Urothelium cell line (cell line): ENCODE results near the gene CD8A.
"Not testable (repeated sequence)": the region's sequence is repeated elsewhere in the genome, so short reads cannot be mapped to it uniquely, and the experiment has no call there.

Experiments used
- DNase-seq: peaks from one replicate; pipeline ENCODE4 v3.0.0; 2011; ENCODE audit warnings: low spot score, mixed read lengths
- FAIRE-seq: peaks from 2 replicates; lab custom pipeline; 2011; peaks lifted over from hg19 to GRCh38; lab: Jason Lieb, UNC

Gene CD8A

GRCh38 chr2:86790676-86791572 lies at the start of gene CD8A:
Gene CD8A (minus strand): TSS chr2:86790913. CDS start chr2:86790825, 88 bp downstream.
- no peak for FAIRE-seq
- DNase-seq = no peak

- peak; percentile 50 for FAIRE-seq
- not testable (repeated sequence) for DNase-seq
Measured at GRCh38 chr2:86839871-86840548, 49.3 kb upstream of the CD8A start.

DNA sequence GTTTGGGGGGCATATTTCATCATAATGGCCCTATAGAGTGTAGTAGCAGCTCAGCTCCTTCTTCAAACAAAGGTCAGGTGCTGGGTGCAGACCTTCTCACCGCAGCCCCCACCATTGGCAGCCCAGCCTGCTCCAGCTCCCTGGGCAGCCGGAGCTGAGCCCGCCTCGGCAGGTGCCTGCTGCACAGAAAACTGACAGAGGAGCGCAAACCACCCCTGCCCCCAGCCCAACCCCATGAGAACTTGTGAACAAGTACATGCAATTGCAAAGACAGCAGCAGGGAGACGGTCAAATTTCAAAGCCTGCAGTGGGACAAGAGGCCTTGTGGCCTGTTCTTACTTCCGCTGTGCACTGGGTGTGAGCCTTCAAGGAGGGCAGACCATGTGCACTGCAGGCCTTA lies 48.7 kb upstream of the CD8A start:
- not testable (repeated sequence) for DNase-seq, FAIRE-seq

DNA sequence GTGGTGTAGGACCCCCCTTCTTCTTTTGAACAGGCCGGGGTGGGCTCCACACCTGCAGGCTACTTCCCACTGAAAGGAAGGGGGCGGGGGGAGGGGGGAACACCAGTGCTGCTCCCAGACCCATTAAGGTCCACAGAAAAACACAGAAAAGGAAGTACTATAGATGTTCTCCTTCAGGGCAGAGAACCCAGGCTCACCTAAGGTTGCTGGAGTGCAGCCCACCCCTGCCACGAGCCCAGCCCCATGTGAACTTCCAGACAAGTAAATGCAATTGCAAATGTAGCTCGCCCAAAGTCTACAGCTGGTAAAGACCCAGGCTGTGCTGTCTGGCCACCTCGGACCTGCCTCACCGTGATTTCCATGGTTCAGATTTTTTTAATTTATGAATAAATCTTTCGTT lies 47.0 kb upstream of the CD8A start:
- FAIRE-seq, DNase-seq: not testable (repeated sequence)

GRCh38 chr2:86836915-86837695 lies 46.4 kb upstream of the CD8A start:
- DNase-seq = not testable (repeated sequence)
- FAIRE-seq = peak; percentile 93

- FAIRE-seq, DNase-seq: not testable (repeated sequence)
Measured at GRCh38 chr2:86835548-86835889, 44.8 kb upstream of the CD8A start.

DNA sequence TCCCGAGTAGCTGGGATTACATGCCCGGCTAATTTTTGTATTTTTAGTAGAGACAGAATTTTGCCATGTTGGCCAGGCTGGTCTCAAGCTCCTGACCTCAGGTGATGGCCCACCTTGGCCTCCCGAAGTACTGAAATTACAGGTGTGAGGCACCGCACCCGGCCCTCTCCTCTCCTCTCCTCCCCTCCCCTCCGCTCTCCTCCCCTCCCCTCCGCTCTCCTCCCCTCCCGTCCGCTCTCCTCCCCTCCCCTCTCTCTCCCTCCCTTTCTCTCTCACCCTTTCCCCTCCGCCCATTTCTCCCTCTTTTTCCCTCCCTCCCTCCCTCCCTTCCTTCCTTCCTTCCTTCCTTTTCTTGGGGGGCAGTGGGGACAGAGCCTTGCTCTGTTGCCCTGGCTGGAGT lies 42.6 kb upstream of the CD8A start:
- DNase-seq (no peak), FAIRE-seq (no peak)

DNA sequence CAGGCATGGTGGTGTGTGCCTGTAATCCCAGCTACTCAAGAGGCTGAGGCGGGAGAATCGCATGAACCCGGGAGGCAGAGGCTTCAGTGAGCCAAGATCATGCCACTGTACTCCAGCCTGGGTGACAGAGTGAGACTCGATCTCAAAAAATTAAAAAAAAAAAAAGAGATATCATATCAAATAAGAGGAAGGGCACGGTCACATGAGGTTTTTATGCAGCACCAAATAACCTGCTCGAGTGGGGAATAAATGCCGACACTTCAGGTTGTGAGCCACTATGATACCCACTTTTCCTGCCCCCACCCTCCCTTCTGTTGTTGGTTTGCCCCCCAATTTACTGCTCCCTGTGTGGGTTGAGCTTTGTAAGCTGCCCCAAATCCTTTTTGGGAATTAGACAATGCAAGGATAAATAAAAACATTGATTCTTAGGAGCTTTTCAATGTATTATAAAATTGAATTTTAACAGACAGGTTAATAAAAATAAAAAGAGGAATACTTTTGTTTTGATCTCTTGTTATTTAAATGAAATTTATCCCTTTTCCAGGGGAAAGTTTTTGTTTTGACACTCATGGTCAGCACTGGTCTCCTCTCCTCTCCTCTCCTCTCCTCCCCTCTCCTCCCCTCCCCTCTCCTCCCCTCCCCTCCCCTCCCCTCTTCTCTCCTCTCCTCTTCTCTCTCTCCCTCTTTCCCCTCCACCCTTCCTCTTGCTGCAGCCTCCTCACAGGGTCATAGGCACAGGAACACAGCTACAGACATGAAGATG lies 41.8 kb upstream of the CD8A start:
- FAIRE-seq = no peak
- no peak for DNase-seq

DNA sequence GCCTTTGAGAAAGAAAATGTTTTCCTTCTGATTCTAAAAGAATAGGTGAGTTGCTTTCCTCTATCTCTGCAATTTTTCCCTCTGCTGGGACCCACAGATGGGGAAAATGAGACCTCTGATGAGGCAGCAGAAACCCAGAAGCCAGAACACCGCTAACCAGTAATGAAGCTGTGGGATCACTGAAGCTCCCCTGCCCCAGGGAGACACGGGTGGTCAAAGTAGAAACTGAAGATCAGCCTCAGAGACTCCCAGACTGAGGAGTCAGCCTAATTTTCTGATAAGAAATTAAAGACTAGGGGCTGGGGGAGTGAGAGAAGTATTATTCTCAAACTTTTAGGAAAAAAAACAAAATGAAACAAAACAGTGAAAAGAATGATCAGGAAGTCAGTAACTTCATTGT lies 40.8 kb upstream of the CD8A start:
- no peak for DNase-seq

DNA sequence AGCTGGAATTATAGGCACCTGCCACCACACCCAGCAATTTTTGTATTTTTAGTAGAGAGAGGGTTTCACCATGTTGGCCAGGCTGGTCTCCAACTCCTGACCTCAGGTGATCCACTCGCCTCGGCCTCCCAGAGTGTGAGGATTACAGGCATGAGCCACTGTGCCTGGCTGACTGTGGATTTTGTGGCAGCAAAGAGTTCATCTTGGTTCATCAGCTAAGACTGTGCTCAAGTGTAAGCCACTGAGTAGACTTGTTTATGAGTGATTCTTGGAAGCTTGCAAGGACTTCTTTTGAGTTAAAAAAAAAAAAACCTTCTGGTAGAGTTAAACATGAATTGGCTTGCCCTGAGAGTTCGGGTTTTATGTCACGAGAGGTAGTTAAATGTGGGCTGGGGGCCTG lies 36.2 kb upstream of the CD8A start:
- FAIRE-seq = no peak

More for the DNA sequence above, 40.8 kb upstream of the CD8A start:
- no peak for FAIRE-seq

GRCh38 chr2:86825693-86826381 lies 35.1 kb upstream of the CD8A start:
- FAIRE-seq = no peak
- DNase-seq = no peak

More for the DNA sequence above, 36.2 kb upstream of the CD8A start:
- DNase-seq = no peak

DNA sequence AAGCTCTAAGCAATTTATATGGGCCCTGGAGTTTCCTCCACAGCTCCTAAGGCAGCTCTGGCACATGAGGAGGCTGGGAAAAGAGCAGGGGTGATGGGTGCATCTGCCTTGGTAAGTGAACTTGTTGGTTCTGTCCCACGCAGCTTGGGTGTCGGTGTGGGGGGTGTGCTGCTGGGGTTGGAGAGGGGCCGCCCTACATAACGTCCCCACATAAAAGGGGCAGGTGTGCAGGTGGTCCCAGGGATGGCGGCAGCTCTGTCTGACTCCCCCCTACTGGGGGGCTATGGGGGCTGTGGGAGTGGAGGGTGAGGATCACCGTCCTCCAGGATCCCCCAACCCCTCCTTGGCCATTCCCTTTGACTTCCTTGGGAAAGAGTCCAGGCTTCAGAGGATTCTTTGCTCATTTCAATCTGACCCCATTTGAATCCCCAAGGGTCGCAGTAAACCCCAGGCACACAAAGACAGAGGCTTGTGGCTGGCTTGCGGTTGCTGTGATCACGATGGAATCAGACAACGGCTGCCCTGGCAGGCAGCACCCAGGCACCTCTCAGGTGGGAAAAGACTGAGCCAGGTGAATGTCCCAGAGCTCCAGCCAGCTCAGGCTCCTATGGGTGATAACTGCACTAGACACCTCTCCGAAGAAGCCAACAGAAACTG lies 34.5 kb upstream of the CD8A start:
- FAIRE-seq (no peak), DNase-seq (no peak)

DNA sequence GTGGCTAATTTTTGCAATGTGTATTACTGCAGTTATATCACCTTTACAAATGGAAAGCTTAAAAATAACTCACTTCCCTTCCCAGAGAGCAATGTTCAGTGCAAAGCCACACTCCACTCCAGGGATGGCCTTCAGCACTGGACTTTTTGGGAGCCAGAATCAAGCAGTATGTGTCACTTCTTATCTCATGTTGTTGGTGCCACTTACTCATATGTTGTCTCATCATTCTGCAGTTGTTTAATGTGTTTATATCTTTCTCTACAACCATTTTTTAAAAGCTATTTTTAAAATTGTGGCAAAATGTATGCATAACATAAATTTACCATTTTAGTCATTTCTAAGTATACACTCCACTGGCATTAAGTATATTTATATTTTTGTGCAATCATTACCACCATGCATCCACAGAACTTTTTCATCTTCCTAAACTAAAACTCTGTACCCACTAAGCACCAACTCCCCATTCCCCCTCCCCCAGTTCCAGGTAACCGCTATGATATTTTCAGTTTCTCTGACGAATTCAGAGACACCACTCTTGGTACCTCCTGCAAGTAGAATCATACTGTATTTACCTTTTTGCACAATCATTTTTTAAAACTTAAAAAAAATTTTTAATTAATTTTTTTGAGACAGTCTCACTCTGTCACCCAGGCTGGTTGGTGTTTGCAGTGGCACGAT lies 32.1 kb upstream of the CD8A start:
- no peak for DNase-seq
- FAIRE-seq = no peak

- DNase-seq = no peak
- FAIRE-seq = no peak
Measured at GRCh38 chr2:86821842-86822241, 31.1 kb upstream of the CD8A start.

DNA sequence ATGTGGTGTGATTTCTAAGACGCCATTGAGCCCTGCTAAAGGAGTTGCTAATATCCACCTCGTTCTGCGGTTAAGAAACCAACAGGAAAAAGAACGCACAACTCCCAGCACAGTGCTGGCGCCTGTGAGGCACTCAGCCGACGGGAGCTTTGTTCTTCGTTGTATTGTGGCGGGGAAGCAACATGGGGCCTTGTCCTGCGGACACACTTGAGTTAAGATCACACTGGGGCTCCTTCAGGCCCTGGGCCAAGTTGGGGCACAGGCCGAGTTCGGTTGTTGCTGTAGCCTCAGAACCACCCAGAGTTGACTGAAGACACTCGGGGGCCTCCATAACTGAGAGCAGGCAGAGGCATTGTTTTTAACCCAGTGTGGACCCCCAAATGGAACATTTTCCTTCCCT lies 30.6 kb upstream of the CD8A start:
- no peak for FAIRE-seq
- DNase-seq = no peak

GRCh38 chr2:86818957-86819356 lies 28.2 kb upstream of the CD8A start:
- no peak for FAIRE-seq

GRCh38 chr2:86818114-86818801 lies 27.5 kb upstream of the CD8A start:
- DNase-seq (no peak), FAIRE-seq (no peak)

More at GRCh38 chr2:86818957-86819356, 28.2 kb upstream of the CD8A start:
- DNase-seq = no peak

DNA sequence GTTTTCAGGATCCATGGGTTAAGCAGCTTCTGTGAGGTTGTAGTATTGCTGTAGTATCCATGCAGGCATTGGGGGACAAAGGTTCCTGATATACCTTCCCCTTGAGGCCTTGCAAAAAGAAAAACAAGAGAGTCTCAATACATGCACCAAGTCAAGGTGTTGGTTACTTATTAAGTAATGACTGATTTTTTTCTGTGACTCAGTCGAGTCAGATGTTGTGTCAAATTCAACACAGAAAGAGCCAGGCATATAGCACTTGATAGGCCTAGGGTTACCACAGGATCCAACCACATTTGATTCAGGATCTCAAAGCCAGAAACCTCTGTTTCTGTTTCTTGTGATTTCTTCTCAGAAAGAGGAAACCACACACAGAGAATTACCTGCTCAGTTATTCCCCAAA lies 24.9 kb upstream of the CD8A start:
- FAIRE-seq (no peak), DNase-seq (no peak)
